GM19468 (cell line): ENCODE data around the gene TXNDC17.
"Not testable (repeated sequence)": the region's sequence is repeated elsewhere in the genome, so short reads cannot be mapped to it uniquely, and the experiment has no call there.

ENCODE experiments used
- ATAC-seq: cut with Tn5 transposase; IDR thresholded peaks from one replicate; pipeline ENCODE4 v1.9.1; 2021; ENCODE audit warnings: mild to moderate bottlenecking, moderate library complexity, moderate number of reproducible peaks; ENCODE audit not compliant: unreplicated experiment; ENCODE audit errors: extremely low read depth

The TXNDC17 gene

GRCh38 chr17:6636616-6637457 is 4.0 kb upstream of the TXNDC17 start:
- ATAC-seq, result no peak

- no peak for ATAC-seq
Observed at GRCh38 chr17:6637458-6637840, 3.4 kb upstream of the TXNDC17 start.

GRCh38 chr17:6638046-6638908 is 2.6 kb upstream of the TXNDC17 start:
- ATAC-seq, result no peak

- ATAC-seq, result no peak
Observed at GRCh38 chr17:6639014-6639585, 1.8 kb upstream of the TXNDC17 start.

GRCh38 chr17:6639586-6640535 is 999 bp upstream of the TXNDC17 start:
- ATAC-seq, result no peak

- ATAC-seq, result no peak
Observed at GRCh38 chr17:6641247-6641863, 495 bp downstream of the TXNDC17 start.

- no peak for ATAC-seq
Observed at GRCh38 chr17:6642592-6642991, 1.7 kb downstream of the TXNDC17 start.

GRCh38 chr17:6643451-6644125 is 2.7 kb downstream of the TXNDC17 start:
- ATAC-seq, result no peak

- no peak for ATAC-seq
Observed at GRCh38 chr17:6648181-6648580, 7.3 kb downstream of the TXNDC17 start.

GRCh38 chr17:6651354-6651918 is 10.6 kb downstream of the TXNDC17 start, which contains the start of the genes C17orf100 and MED31:
TSS of gene C17orf100 (plus strand) at chr17:6651762. CDS start at chr17:6651914, 152 bp downstream.
TSS of gene MED31 (minus strand) at chr17:6651605. CDS start at chr17:6651528, 77 bp downstream.
- peak; percentile 78 for ATAC-seq

GRCh38 chr17:6651919-6652452 is 11.1 kb downstream of the TXNDC17 start:
- no peak for ATAC-seq

- ATAC-seq, result no peak
Observed at GRCh38 chr17:6654841-6655731, 14.2 kb downstream of the TXNDC17 start.

GRCh38 chr17:6655732-6656361 is 15.0 kb downstream of the TXNDC17 start:
- not testable (repeated sequence) for ATAC-seq

GRCh38 chr17:6656797-6657632 is 16.2 kb downstream of the TXNDC17 start:
- not testable (repeated sequence) for ATAC-seq

- ATAC-seq, result no peak
Observed at GRCh38 chr17:6657633-6658287, 16.9 kb downstream of the TXNDC17 start.
